Medulla oblongata (tissue), 1 donor: Measurements from ENCODE around the gene SDK1.

Experiments used
- DNase-seq: peaks from one replicate; pipeline ENCODE4 v3.0.0-alpha.2; 2015; ENCODE audit errors: extremely low spot score

SDK1 gene

GRCh38 chr7:4010923-4011656, 710.0 kb downstream of the SDK1 start:
- no peak for DNase-seq

- DNase-seq, result no peak
Observed at GRCh38 chr7:4013793-4014192, 712.7 kb downstream of the SDK1 start.

- no peak for DNase-seq
Observed at GRCh38 chr7:4014346-4015050, 713.4 kb downstream of the SDK1 start.

GRCh38 chr7:4015371-4015770, 714.3 kb downstream of the SDK1 start:
- no peak for DNase-seq

- DNase-seq, result no peak
Observed at GRCh38 chr7:4015996-4016395, 714.9 kb downstream of the SDK1 start.

DNA sequence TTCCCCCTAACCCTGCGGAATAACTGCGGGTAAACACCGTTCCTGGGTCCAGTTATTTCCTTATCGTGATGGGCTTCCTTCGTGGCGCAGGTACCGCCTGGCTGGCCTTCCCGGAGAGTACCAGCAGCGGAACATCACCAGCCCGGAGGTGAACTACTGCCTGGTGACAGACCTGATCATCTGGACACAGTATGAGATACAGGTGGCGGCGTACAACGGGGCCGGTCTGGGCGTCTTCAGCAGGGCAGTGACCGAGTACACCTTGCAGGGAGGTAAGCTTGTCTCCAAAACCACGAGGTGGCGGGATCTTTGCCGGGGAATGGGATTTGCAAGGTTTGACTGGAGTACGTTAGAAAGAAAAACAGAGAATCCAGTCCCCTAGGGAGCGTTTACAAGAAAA, 716.0 kb downstream of the SDK1 start:
- no peak for DNase-seq

GRCh38 chr7:4017785-4018184, 716.7 kb downstream of the SDK1 start:
- DNase-seq, result no peak

DNA sequence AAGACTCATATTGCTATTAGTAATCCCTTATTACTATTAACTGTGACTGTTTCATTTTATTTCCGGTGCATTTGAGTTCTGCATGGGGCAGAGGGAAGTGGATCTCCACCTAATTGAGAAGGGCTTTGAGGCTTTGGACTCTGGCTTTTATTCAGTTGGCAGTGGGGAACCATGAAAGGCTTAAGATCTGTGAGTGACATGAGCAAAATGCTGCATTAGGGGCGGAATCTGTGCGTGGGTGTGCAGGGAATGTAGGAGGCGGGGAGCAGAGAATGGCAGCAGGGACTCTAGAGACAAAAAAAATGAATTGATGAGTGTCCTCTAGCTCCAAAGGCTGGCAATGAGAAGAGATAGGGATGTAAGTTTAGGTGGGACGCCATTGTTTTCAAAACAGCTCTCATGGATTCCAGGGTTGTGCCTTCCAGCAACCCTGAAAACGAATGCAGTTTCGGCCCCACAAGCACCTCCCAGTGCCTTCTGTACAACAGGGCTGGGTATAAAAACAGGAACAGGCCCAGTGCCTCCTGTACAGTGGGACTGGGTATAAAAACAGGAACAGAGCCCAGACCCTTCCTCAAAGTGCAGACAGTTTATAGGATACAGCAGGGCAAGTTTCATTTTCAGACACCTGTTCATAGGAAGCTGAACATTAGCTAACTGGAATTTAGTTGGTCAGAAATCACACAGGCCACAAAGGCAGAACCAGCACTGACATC, 717.7 kb downstream of the SDK1 start:
- DNase-seq, result no peak

DNA sequence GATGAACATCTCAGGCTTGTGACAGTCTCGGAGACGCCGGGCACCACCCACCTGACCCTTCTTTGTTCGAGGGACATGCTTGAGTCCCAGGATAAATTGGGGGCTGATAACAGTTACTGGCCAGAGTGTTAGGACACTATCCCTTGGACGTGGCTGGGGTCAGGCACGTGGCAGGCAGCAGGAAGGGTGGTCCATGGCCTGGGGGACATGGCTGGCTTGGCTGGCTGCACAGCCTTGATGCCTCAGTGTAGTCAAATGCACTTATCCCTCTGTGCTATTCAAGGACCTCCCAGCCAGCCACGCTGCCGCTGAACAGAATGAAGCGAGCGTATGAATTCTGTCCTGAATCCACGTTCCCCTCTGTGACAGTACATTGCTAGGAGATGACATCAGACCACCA, 719.0 kb downstream of the SDK1 start:
- no peak for DNase-seq

GRCh38 chr7:4021413-4021812, 720.4 kb downstream of the SDK1 start:
- DNase-seq, result no peak

GRCh38 chr7:4022265-4022664, 721.2 kb downstream of the SDK1 start:
- DNase-seq, result peak; percentile 18

- no peak for DNase-seq
Observed at GRCh38 chr7:4023502-4023901, 722.5 kb downstream of the SDK1 start.

DNA sequence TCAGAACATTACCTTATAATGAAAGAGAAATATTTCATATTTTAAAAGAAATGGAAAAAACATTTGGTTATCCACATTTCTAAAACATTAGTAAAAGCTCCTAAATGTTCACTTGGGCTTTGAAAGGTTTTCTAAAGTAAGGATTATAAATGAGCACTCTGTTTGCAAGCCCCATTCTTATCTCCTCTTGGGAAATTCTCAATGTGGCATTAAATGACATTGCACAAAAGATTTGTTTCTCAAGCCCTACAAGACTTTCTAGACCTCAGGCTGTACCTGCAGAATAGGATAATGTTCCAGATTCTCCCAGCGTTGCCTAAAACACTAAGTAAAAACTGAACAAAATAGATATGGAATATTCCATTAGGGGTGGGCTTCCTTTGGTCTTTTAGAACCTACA, 723.1 kb downstream of the SDK1 start:
- DNase-seq, result no peak

DNA sequence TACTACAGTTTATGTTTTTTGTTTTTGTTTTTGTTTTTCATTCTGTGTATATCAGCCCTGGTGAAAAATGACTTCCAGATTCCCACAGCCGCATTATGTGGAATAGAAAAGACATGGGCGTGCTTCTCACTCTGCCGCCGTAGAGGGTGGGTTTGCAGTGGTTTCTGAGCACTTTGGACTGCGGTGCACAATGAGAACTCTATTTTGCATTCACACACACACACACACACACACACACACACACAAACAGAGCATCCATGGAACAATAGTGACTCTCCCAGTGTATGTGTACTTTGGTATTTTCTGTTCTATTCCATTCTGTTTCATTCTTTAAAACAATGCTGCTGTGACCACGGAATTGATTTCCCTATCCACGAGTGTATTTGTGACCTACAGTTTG, 723.8 kb downstream of the SDK1 start:
- peak; percentile 16 for DNase-seq

DNA sequence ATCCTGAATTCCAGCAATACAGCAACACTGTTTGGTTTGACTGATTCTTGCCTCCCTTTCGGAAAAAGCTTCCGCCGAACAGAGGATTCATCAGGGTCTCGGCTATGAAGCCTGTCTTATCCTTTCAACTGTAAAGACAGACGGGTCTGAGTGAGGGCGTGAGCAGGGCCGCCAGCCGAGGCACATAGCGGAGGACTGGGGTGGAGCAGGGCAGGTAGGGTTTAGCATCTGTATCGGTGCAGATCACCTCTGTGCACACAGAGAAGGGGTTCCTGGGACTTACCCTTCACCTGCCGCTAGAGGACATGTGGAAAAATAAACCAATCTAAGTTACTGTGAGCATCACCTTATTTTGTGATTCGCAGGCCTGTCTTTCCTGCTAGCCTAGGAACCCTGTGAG, 724.2 kb downstream of the SDK1 start:
- no peak for DNase-seq

GRCh38 chr7:4025694-4026615, 724.9 kb downstream of the SDK1 start:
- no peak for DNase-seq

GRCh38 chr7:4026941-4027486, 726.0 kb downstream of the SDK1 start:
- DNase-seq, result no peak

DNA sequence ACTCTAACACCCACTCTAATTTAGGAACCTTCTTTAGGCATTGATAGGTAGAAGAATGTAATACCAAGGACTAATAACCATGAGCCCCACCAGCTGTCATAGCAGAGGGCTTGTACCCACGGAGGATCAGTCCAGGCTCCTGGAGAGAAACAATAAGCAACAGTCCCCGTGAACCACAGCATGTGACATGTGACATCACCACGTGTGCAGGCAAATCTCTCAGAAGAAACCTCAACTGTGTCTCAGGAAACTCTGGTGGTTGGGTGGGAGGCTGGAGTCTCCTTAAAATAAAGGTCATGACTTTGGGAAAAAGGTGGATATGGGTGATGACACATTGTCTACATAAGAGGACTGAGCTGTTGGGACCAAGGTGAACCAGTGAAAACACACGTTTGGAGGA, 727.2 kb downstream of the SDK1 start:
- DNase-seq, result no peak

DNA sequence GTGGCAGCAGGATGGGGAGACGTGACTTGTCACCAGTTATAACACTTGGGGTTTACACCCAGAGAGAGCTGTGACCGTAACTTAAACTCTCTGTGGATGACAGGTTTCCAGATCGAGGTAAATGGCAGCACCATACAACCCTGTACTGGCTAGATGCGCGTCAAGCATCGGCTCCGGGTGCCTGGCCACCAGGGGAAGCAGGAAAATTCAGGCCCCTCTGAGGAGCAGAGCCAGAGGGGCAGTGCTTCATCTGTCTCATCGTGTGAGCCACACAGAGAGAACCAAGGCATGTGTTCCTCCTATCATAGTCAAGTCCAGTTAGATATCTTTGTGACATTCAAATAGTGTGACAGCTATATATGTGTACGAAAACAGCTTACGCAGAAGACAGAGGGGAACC, 728.9 kb downstream of the SDK1 start:
- DNase-seq, result no peak

GRCh38 chr7:4030346-4030950, 729.4 kb downstream of the SDK1 start:
- DNase-seq, result no peak

DNA sequence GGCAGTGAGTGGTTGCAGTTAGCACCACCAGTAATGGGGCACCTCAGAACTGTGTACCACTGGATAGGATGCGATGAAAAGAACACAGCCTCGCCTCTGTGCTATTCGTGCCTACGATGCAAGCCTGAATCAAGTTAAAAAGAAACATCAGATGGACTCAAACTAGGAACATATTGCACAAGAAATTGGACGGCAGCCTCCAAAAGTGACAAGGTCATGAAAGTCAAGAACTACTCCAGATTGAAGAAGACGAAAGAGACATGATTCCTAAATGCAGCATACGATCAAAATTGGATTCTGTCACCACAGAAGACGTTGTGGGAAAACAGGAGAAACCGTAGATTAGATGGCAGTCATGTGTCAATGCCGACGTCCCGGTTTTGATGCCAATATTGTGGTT, 732.9 kb downstream of the SDK1 start:
- no peak for DNase-seq
